Measurements from ENCODE around the gene RRM2.

Gene RRM2

DNA sequence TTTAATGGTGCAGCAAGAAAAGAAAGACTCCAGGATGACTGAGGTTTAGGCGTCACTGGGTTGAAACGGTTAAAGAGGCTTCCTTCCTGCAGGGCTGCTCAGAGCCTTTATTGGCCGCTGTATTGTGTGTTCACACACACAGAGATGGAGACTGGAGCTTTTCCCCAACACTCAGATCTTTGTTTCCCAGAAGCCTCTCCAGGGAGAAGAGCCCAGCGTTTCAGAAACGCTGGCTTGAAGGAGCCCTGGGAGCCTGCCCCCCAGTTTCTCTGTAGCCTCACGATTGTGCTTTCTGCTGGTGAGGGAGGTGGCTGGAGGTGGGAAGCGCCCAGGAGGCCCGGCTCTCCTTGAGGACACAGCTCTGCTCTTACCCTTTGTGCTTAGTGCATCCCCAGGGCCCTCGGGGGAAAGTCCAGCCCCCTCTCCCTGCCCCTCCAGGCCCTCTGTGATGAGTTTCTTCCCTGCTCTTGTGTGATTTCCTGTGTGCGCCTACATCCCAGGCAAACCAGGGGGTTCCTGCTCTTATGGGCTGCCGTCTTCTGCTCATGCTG, 37.1 kb downstream of the RRM2 start:
- no peak for DNase-seq

GRCh38 chr2:10160203-10160955, 37.8 kb downstream of the RRM2 start:
- no peak for DNase-seq

DNA sequence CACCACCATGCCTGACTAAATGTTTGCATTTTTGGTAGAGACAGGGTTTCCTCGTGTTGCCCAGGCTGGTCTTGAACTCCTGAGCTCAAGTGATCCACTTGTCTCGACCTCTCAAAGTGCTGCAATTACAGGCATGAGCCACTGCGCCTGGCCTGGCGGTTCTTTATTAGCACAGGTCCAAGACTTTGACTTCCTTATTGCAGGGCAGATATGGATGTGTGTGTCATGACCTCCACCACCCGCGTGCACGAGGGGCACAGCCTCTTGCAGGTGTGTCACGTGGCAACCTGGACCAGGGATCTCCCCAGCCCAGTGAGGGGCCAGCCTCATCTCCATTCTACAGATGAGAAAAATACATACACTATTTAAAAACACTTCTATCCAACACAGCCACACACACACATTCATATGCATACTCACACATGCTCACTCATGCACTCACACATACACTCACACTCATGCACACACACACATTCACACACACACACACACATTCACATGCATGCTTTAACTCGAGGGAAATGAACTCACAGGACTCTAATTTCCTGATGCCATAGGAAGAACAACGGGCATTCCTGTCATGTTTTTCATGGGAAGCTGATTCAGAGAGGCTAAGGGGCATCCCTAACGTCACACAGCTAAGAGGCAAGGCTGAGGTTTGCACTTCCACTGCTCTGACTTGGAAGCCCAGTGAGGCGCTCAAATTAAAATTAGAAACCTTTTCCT, 38.8 kb downstream of the RRM2 start:
- DNase-seq, result no peak

DNA sequence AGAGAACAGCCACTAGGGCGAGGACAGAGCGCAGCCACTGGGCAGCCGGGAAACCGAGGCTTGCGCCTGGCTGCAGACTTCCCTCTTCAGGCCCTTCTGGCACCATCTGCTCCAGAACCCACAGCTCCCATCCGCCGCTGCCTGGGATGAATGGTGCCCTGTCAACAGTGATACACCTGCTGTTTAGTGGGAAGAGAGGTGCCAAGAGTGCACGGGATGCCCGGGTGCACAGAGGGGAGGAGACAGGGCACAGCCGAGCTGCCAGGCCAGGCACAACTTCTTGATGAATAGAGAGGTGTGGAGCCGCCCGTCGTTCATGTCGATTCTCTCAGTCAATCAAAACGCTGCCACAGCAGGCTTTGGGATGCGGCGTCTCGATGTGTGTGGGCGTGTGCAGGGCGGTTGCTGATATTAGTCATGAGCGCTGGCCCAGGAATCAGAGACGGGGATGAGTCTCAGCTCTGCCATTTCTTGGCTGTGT, 39.5 kb downstream of the RRM2 start:
- peak; percentile 4 to 19 for DNase-seq

- no peak for DNase-seq
Measured at GRCh38 chr2:10162586-10163497, 40.3 kb downstream of the RRM2 start.

GRCh38 chr2:10163498-10164486, 41.3 kb downstream of the RRM2 start:
- DNase-seq, result no peak

DNA sequence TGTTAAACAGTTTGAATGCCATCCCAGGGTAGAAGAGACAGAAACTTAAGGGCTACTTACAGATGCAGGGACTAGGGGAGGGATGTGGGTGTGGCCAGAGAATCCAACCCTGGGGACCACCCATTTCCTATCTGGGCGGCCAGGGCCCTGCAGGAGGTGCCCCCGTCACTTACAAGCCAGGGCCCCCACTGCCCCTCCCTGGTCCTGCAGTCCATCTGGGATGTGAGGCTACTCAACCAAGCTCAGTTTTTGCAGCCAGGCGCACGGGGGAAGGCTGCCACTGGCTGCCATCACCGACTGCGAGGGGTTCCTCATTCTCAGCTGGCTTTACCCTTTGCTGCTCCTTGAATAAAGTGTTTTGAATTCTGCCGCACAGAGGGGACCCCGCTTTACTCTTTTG, 42.1 kb downstream of the RRM2 start:
- DNase-seq, result no peak

- no peak for DNase-seq
Measured at GRCh38 chr2:10165282-10165681, 42.7 kb downstream of the RRM2 start.

GRCh38 chr2:10165861-10166675, 43.5 kb downstream of the RRM2 start:
- DNase-seq, result no peak

DNA sequence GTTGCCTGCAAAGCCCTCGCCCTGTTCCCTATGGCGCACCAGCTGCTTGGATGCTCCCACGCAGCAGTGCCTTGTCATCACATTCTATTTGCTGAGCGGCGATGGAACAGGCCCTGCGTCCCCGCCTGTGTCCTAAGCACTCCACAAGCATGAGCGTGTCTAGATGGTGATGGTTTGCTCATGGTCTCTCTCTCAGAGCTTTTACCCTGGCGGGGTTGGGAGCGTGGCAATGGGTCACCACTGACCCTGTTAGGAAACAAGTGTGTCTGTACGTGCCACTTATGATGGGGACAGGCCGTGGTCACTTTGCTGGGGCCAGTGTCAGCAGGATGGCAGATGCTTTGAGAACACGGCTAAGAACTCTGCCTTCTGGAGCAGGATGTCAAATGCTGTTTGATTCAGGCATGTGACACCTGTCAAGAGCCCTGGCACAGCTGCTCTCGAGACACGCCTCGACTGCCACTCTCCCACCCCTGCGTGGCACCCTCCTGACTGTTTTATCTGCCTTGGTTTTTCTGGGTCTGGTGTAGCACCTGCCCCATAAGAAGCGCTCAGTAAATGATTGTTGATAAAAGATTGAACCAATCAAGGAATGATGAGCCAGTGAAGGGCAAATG, 44.2 kb downstream of the RRM2 start:
- no peak for DNase-seq

GRCh38 chr2:10167316-10167715, 44.8 kb downstream of the RRM2 start:
- no peak for DNase-seq

GRCh38 chr2:10168221-10168620, 45.7 kb downstream of the RRM2 start:
- DNase-seq, result no peak

DNA sequence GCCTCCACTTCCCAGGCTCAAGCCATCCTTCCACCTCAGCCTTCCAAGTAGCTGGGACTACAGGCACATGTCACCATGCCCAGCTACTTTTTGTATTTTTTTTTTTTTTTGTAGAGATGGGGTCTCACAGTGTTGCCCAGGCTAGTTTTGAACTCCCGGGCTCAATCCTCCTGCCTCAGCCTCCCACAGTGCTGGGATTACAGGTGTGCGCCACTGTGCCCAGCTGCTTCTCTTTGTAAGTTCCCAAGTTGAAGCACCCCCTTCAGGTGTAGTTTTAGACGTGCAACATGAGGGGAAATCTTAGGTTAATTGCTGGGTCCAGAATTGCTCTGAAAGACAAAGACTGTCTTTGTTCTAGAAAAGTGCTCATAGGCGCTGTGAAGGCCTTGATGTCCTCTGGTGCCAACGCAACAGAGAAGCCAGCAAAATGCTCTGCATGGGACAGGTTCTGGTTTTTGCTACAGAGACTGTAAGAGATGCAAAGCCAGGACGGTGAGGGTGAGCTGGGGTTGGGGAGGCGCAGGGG, 46.6 kb downstream of the RRM2 start:
- no peak for DNase-seq

DNA sequence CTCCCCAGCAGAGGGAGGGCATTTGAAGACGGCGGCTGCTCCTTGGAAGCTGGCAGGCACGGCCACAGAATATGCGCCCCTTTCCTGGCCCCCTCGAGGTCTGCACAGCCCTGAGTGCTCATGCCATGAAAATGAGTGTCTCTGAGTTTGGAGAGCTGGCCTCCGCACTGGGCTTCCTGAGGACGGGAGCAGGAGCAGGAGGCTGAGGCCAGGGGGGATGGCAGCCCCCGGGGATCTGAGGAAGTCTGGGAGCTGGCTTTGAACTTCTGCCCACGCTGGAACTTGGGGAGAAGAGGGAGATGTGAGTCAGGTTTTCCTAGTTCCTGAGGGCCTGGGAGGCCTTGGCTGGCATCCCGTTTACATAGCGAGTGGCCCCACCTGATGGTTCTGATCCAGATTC, 47.0 kb downstream of the RRM2 start:
- DNase-seq, result no peak

GRCh38 chr2:10170256-10170655, 47.7 kb downstream of the RRM2 start:
- DNase-seq, result no peak

- DNase-seq, result no peak
Measured at GRCh38 chr2:10171006-10171800, 48.7 kb downstream of the RRM2 start.

- DNase-seq, result no peak
Measured at GRCh38 chr2:10172033-10172871, 49.7 kb downstream of the RRM2 start.
